Neural cell (in vitro differentiated cells): ENCODE data around the gene RAD51B.

Source experiments
- EP300 ChIP-seq: fragments of 450-650 bp; conservative IDR thresholded peaks from 2 replicates; pipeline ENCODE4 v1.6.1; 2014; ENCODE audit warnings: antibody characterized with exemption, mild to moderate bottlenecking, moderate library complexity; ENCODE audit not compliant: poor library complexity, severe bottlenecking
- POLR2AphosphoS5 ChIP-seq: IDR thresholded peaks from 2 replicates; pipeline ENCODE4 v1.6.1; 2012
- RAD21 ChIP-seq: fragments of 450-650 bp; conservative IDR thresholded peaks from 2 replicates; pipeline ENCODE4 v1.6.1; 2014; ENCODE audit warnings: antibody characterized with exemption, mild to moderate bottlenecking, moderate library complexity
- TAF1 ChIP-seq: IDR thresholded peaks from 2 replicates; pipeline ENCODE4 v1.6.1; 2012; ENCODE audit warnings: low read depth
- TF ChIP-seq, protein P1 (sequence below): fragments of 450-650 bp; IDR thresholded peaks from 2 replicates; pipeline ENCODE4 v1.5.1; 2014; ENCODE audit warnings: antibody characterized with exemption, mild to moderate bottlenecking, moderate library complexity; ENCODE audit not compliant: poor library complexity, severe bottlenecking

DNA sequence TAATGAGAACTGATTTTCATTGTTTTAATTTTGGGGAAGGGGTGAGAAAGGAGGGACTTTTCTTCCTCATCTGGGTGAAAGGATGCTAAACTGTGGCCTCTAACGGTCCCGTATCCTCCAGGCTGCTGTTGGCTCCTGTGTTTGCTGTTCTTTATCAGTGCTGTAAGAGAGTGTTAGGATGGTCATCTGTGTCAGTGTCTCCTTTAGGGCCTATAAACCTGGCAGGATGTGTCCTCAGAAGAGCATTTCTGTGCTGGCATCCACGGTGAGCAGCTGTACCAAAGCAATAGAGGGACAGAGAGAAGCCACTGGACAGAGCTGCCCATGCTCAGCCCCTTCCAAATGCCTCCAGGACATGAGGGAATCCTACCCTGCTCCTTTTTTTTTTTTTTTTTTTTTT lies 720.2 kb downstream of the RAD51B start:
- TF ChIP-seq POLR2AphosphoS5 (no peak), TAF1 (no peak), RAD21 (no peak), EP300 (no peak)
- TF ChIP-seq, protein P1, sequence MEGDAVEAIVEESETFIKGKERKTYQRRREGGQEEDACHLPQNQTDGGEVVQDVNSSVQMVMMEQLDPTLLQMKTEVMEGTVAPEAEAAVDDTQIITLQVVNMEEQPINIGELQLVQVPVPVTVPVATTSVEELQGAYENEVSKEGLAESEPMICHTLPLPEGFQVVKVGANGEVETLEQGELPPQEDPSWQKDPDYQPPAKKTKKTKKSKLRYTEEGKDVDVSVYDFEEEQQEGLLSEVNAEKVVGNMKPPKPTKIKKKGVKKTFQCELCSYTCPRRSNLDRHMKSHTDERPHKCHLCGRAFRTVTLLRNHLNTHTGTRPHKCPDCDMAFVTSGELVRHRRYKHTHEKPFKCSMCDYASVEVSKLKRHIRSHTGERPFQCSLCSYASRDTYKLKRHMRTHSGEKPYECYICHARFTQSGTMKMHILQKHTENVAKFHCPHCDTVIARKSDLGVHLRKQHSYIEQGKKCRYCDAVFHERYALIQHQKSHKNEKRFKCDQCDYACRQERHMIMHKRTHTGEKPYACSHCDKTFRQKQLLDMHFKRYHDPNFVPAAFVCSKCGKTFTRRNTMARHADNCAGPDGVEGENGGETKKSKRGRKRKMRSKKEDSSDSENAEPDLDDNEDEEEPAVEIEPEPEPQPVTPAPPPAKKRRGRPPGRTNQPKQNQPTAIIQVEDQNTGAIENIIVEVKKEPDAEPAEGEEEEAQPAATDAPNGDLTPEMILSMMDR: no peak
